Activated naive CD4-positive, alpha-beta T cell treated with anti-CD3 and anti-CD28 coated beads for 36 hours (primary cell): ENCODE results near the gene EEF1G. TPM values are rescaled to one million over a fixed set of nuclear protein-coding genes. Genes with fewer than 3 reads are reported as not detected.
"Not testable (repeated sequence)": the region's sequence is repeated elsewhere in the genome, so short reads cannot be mapped to it uniquely, and the experiment has no call there.

ENCODE experiments used
- CTCF ChIA-PET: fragments of 350-600 bp; sonication (Branson Sonifier 250); formaldehyde crosslinking; loops from one replicate; lab custom pipeline; 2021; ENCODE audit warnings: antibody characterized with exemption; lab: Charles Lee
- DNase-seq: peaks from one replicate; pipeline ENCODE4 v3.0.0-alpha.2; 2020
- H3K27ac Mint-ChIP-seq: one replicate; pipeline ENCODE4 v1.8.0; 2021; ENCODE audit warnings: mild to moderate bottlenecking, mixed read lengths
- H3K27me3 Mint-ChIP-seq: one replicate; pipeline ENCODE4 v1.8.0; 2021; ENCODE audit warnings: low read depth, mixed read lengths
- H3K36me3 Mint-ChIP-seq: one replicate; pipeline ENCODE4 v1.8.0; 2021; ENCODE audit warnings: low read depth, mixed read lengths
- H3K4me1 Mint-ChIP-seq: one replicate; pipeline ENCODE4 v1.8.0; 2021; ENCODE audit warnings: low read depth, mixed read lengths
- H3K4me3 Mint-ChIP-seq: one replicate; pipeline ENCODE4 v1.8.0; 2021; ENCODE audit warnings: mild to moderate bottlenecking, moderate library complexity, mixed read lengths
- H3K9me3 Mint-ChIP-seq: one replicate; pipeline ENCODE4 v1.8.0; 2021; ENCODE audit warnings: mixed read lengths
- intact Hi-C: fragments of 100-400 bp; cut with micrococcal nuclease; formaldehyde crosslinking; loops from one replicate; pipeline ENCODE4 v1.15.1; 2023
- total RNA-seq, 2 experiments: library from RNA; stranded (reverse); gene quantifications; one replicate each; pipeline ENCODE4 v1.2.3, GENCODE V29; 2021

Gene EEF1G
- total RNA-seq, 2 experiments from 2014 or later = 2,282 to 2,440 TPM

DNA sequence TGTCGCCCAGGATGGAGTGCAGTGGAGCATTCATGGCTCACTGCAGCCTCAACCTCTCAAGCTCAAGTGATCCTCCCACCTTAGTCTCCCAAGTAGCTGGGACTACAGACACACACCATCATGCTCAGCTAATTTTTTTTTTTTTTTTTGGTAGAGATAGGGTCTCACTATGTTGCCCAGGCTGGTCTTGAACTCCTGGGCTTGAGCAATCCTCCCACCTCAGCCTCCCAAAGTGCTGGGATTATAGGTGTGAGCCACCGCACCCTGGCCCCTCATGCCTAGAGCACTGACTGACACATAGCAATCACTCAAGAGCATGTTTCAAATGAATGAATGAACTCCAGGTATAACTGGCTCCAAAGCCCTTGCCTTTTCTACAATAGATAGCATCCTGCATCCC lies 23.2 kb downstream of the EEF1G start:
- not testable (repeated sequence) for DNase-seq, H3K27me3 Mint-ChIP-seq, H3K36me3 Mint-ChIP-seq, H3K4me3 Mint-ChIP-seq, H3K9me3 Mint-ChIP-seq, H3K27ac Mint-ChIP-seq
- CTCF ChIA-PET = interaction anchor here (0.9 to 6.0 kb wide), 2 partner anchors 11 to 126 kb away, joined by 3 to 31 read pairs; no protein-coding TSS in a partner anchor
- H3K4me1 Mint-ChIP-seq = peaks cover 60% of the 10 kb centered on the region
- intact Hi-C loops = loop anchor here (10.0 kb wide), 1 partner anchor 1134 kb away; the partner anchor contains the start of gene RTN3

GRCh38 chr11:62548545-62549335 lies 25.0 kb downstream of the EEF1G start:
- peaks cover 1% of the 10 kb centered on the region for H3K9me3 Mint-ChIP-seq
- H3K4me3 Mint-ChIP-seq = no peak overlapping the region
- H3K4me1 Mint-ChIP-seq = peaks cover 59% of the 10 kb centered on the region
- CTCF ChIA-PET = interaction anchor here (0.7 kb wide), 1 partner anchor 261 kb away, joined by 3 read pairs; no protein-coding TSS in a partner anchor
- no peak for DNase-seq
- peaks cover 4% of the 10 kb centered on the region for H3K27me3 Mint-ChIP-seq
- intact Hi-C loops = no loop called here
- no peak overlapping the region for H3K27ac Mint-ChIP-seq
- H3K36me3 Mint-ChIP-seq = no peaks in the 10 kb centered on the region

DNA sequence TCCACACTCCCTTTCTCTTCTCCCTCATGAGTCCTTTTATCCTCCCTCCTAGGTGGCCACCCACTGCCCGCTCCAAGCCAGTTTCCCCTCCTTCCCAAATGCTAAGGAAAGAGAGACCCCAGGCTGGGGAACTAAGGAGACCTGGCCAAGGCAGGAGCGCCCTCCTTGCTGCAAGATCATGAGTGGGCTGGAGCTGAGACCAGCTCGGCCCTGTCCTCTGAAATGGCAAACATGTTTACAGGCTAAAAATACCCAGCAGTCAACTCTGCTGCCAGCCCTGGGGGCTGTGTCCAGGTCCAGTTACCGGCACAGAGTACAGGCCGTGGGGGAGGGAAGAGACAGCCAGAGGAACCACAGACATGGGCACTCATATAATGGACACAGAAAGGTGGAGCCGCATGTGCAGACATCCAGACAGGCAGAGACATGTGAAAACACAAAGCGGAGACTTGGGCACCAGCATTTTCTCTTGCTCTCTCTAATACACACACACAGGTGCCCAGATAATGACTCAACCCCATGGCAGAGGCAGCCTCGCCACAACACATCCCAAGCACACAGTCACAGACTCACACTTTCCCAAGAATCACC lies 25.9 kb downstream of the EEF1G start:
- intact Hi-C loops = no loop called here
- CTCF ChIA-PET = no interaction called here
- Mint-ChIP-seq H3K4me1 (peaks cover 59% of the 10 kb centered on the region), H3K4me3 (peak overlapping the region; percentile 6), H3K9me3 (peaks cover 1% of the 10 kb centered on the region), H3K36me3 (no peaks in the 10 kb centered on the region), H3K27me3 (peaks cover 4% of the 10 kb centered on the region), H3K27ac (no peak overlapping the region)
- no peak for DNase-seq

GRCh38 chr11:62546929-62547625 lies 26.6 kb downstream of the EEF1G start:
- H3K4me3 Mint-ChIP-seq = peak overlapping the region; percentile 59
- CTCF ChIA-PET = interaction anchor here (0.6 to 1.1 kb wide), 3 partner anchors 10 to 152 kb away, joined by 3 to 4 read pairs (median 3); no protein-coding TSS in a partner anchor
- no peak overlapping the region for H3K27ac Mint-ChIP-seq
- DNase-seq = no peak
- peaks cover 59% of the 10 kb centered on the region for H3K4me1 Mint-ChIP-seq
- no peaks in the 10 kb centered on the region for H3K36me3 Mint-ChIP-seq
- H3K27me3 Mint-ChIP-seq = peaks cover 4% of the 10 kb centered on the region
- intact Hi-C loops = loop anchor here (1.0 kb wide), 1 partner anchor 8 kb away; no protein-coding TSS in a partner anchor
- H3K9me3 Mint-ChIP-seq = no peaks in the 10 kb centered on the region

GRCh38 chr11:62546244-62546928 lies 27.3 kb downstream of the EEF1G start, which contains the start of gene AHNAK:
Gene AHNAK (minus strand): TSS chr11:62546806. CDS start chr11:62536098, 10,708 bp downstream.
- no peaks in the 10 kb centered on the region for H3K36me3 Mint-ChIP-seq
- peak within 1 kb of the TSS; percentile 77 for H3K4me3 Mint-ChIP-seq
- H3K27ac Mint-ChIP-seq = no peak within 1 kb of the TSS
- no peaks in the 10 kb centered on the region for H3K9me3 Mint-ChIP-seq
- H3K27me3 Mint-ChIP-seq = peaks cover 4% of the 10 kb centered on the region
- CTCF ChIA-PET = interaction anchor here (0.6 to 1.1 kb wide), 3 partner anchors 11 to 152 kb away, joined by 3 to 4 read pairs (median 3); no protein-coding TSS in a partner anchor
- intact Hi-C loops = loop anchor here (1.0 kb wide), 1 partner anchor 9 kb away; no protein-coding TSS in a partner anchor
- peaks cover 59% of the 10 kb centered on the region for H3K4me1 Mint-ChIP-seq
- DNase-seq = peak; percentile 68

GRCh38 chr11:62545437-62546243 lies 28.1 kb downstream of the EEF1G start:
- peak overlapping the region; percentile 77 for H3K4me3 Mint-ChIP-seq
- intact Hi-C loops = loop anchor here (1.0 kb wide), 1 partner anchor 10 kb away; no protein-coding TSS in a partner anchor
- peaks cover 4% of the 10 kb centered on the region for H3K27me3 Mint-ChIP-seq
- no peak overlapping the region for H3K27ac Mint-ChIP-seq
- H3K4me1 Mint-ChIP-seq = peaks cover 59% of the 10 kb centered on the region
- CTCF ChIA-PET = interaction anchor here (4.5 to 4.6 kb wide), 3 partner anchors 13 to 150 kb away, joined by 33 to 96 read pairs (median 61); no protein-coding TSS in a partner anchor
- peak; percentile 61 for DNase-seq
- H3K9me3 Mint-ChIP-seq = no peaks in the 10 kb centered on the region
- no peaks in the 10 kb centered on the region for H3K36me3 Mint-ChIP-seq

DNA sequence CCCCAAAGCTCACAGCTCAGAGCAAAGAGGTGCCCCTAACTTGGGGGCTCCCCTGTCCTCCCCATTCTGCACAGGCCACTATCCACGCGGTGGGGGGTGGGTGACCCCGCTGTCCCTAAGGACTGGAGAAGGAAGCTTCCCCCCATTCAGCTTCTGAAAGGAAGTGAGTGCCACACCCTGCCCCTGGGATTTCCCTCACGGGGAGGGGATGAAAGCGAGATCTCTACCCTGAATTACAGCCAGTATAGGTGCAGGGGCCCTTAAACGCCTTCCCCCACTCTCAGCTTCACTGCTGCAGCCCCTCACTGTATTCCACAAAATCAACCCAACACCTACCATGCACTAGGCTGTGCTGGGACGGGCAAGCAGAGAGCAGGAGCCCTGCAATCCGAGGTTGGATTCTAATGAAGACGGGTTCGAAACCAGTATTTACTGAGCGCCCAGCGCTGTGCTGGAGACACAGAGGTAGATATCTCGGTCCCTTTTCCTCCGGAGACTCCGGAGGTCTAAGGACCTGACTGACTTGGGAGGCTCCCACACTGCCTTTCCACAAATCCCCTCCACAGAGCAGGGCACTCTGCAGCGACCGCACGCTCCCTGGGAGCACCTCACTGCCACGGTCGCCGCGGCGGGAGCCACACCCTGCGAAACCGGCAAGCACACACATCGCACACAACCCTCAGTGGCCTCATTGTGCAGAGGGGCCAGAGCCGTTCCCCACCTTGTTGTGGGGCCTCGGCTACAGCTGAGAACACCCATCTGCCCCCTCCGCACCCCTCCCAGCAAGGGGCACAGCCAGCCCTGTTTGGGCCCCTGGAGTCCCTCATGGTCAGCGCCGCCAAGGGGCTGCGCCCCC lies 28.9 kb downstream of the EEF1G start:
- CTCF ChIA-PET = interaction anchor here (0.6 to 4.6 kb wide), 7 partner anchors 9 to 149 kb away, joined by 3 to 96 read pairs (median 33); no protein-coding TSS in a partner anchor
- intact Hi-C loops = no loop called here
- peak overlapping the region; percentile 77 for H3K4me3 Mint-ChIP-seq
- H3K36me3 Mint-ChIP-seq = no peaks in the 10 kb centered on the region
- H3K27ac Mint-ChIP-seq = no peak overlapping the region
- H3K4me1 Mint-ChIP-seq = peaks cover 60% of the 10 kb centered on the region
- no peaks in the 10 kb centered on the region for H3K9me3 Mint-ChIP-seq
- DNase-seq = peak; percentile 51
- H3K27me3 Mint-ChIP-seq = peaks cover 4% of the 10 kb centered on the region

DNA sequence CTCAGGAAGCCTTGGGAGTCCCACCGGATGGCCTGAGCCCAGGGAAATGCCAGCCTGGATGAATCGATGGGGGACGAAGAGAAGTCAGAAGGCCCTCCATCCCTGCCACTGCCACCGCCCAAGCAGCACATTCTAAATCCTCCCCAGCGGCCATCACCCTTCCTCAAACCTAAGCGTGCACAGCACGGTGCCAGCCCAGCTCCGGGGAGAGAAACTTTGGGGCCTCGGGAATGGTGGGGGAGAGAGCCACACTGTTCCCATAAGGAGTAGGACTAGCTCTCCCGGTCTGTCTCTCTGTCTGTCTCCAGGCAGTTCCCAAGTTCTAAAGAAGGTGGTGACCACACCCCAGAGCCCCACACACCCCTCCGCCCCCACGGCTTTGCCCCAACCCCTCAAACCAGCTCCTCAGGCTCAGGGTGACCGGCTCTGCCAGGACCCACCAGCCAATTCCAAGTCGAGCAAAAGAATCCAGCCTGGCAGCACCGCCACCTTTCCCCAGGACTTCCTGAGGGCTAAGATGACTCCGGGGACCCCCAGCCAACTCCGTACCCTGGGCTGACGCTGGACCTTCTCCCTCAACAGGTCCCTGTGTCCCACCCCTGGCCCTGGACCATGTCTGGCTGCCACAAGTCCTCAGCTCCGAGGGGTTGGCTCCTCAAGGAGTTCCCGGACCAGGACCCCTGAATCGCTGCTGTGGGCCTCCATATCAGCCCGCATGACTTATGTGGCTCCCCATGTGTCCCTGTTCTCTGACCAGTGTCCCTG lies 29.8 kb downstream of the EEF1G start:
- H3K27ac Mint-ChIP-seq = no peak overlapping the region
- no peak overlapping the region for H3K4me3 Mint-ChIP-seq
- no peaks in the 10 kb centered on the region for H3K36me3 Mint-ChIP-seq
- no peaks in the 10 kb centered on the region for H3K9me3 Mint-ChIP-seq
- intact Hi-C loops = loop anchor here (1.0 to 2.0 kb wide), 3 partner anchors 13 to 150 kb away; no protein-coding TSS in a partner anchor
- DNase-seq = no peak
- peaks cover 4% of the 10 kb centered on the region for H3K27me3 Mint-ChIP-seq
- H3K4me1 Mint-ChIP-seq = peaks cover 65% of the 10 kb centered on the region
- CTCF ChIA-PET = interaction anchor here (0.5 to 4.6 kb wide), 20 partner anchors 10 to 168 kb away, joined by 3 to 96 read pairs (median 4); no protein-coding TSS in a partner anchor

GRCh38 chr11:62542750-62543567 lies 30.7 kb downstream of the EEF1G start:
- Mint-ChIP-seq H3K27me3 (peaks cover 4% of the 10 kb centered on the region), H3K9me3 (no peaks in the 10 kb centered on the region), H3K4me3 (peak overlapping the region; percentile 32), H3K4me1 (peaks cover 70% of the 10 kb centered on the region), H3K36me3 (no peaks in the 10 kb centered on the region), H3K27ac (no peak overlapping the region)
- intact Hi-C loops = loop anchor here (1.0 to 2.0 kb wide), 5 partner anchors 14 to 149 kb away; no protein-coding TSS in a partner anchor
- CTCF ChIA-PET = interaction anchor here (0.6 to 4.6 kb wide), 36 partner anchors 11 to 312 kb away, joined by 3 to 96 read pairs (median 4); no protein-coding TSS in a partner anchor
- peak; percentile 78 for DNase-seq
